Skin epidermis (tissue), 12 donors: Measurements from ENCODE around the gene FUZ.

Source experiments
- H3K27ac ChIP-seq, 21 experiments: fragments of 200-600 bp; sonication (generic) in 11 of 21; one replicate each; pipeline ENCODE4 v1.5.0; 2020; ENCODE audit warnings: mild to moderate bottlenecking in 3 of 21, inconsistent platforms in 2 of 21, moderate library complexity in 2 of 21
- H3K4me3 ChIP-seq, 7 experiments: fragments of 200-600 bp; sonication (generic) in 2 of 7; one replicate each; pipeline ENCODE4 v1.5.0; 2020; ENCODE audit warnings: inconsistent platforms in 2 of 7, mild to moderate bottlenecking in 2 of 7, moderate library complexity in 1 of 7

Gene FUZ, protein sequence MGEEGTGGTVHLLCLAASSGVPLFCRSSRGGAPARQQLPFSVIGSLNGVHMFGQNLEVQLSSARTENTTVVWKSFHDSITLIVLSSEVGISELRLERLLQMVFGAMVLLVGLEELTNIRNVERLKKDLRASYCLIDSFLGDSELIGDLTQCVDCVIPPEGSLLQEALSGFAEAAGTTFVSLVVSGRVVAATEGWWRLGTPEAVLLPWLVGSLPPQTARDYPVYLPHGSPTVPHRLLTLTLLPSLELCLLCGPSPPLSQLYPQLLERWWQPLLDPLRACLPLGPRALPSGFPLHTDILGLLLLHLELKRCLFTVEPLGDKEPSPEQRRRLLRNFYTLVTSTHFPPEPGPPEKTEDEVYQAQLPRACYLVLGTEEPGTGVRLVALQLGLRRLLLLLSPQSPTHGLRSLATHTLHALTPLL

DNA sequence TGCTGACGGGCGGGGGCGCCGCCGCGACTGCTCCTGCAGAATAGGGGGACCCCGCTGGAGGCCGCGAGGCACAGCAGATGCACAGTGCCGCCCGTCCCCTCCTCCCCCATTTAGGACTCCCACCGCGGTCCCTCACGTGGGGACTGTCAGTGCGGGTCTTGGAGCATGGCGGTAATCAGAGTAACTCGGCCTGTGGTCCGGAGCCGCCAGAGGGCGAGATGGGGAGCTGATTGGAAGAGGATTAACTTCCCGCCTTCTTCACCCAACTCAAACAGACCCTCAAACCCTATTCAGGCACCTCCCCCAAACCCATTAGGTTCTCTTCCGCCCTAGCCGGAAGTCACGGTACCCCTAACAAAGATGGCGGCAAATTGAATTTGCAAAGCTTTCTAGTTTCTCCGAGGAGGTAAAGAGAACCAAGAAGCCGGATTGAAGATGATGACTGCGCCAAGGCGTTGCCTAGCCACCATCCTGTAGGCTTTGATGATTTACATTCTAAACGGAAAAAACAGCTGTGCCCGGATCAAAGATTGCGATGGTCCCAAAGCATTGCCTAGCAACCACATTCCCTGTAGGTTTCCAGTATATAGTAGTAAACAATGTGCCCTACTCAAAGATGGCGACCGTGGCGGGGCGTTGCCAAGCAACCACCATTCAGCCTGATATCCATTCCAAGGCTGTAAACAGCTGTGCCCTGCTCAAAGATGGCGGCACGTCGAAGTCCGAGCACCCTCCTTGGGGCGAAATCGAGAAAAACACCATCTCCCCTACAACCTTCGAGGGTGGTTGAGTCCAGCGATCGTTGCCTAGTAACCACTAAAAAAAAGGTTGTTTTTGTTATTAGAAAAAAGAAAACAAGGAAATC is at the start of gene FUZ:
FUZ (minus strand) TSS at position 296 of the 865 bp plus-strand sequence; CDS start at position 110, 186 bp downstream.
- peak within 1 kb of the TSS in 20 of 21 experiments; percentile 73 to 95 (median 86) for H3K27ac ChIP-seq
- peak within 1 kb of the TSS; percentile 44 to 73 (median 59) for H3K4me3 ChIP-seq

DNA sequence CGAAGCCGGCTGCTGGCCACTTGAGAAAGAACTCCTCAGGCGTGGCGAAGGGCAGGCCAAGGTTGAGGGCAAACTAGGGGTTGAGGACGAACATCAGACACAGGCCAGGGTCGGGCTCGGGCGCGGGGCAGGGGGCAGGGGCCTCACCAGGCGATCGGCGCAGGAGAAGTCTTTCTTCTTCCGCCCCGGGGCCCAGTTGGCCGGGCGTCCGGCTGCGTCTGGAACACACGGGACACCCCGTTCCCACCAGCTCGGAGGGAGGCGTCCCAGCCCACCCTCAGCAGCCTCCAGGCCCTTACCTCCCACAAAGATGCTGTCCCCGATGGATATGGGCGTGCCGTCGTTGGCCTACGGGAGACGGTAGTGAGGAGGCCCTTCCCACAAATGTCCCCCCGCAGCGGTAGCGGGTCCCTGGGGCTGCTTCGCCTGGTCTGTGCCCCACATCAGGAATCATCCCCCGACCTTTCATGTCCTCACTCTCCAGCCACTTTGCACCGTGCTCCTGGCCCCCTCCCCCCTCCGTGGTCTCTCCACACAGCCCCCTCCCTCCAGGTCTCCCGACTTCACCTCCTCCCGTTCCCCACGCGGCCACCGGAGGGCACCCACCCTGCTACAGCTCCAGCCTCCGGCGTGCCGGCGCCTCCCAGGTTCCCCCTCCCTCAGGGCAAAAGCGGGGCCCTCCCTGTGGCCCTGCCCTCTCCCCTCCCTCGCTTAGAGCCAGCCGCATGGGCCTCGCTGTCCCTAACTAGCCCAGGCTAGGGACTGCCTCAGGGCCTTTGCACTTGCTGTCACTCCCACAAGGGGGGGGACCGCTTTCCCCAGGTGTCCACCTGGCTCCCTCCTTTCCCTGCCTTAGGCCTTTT is 49.5 kb upstream of the FUZ start:
- Histone ChIP-seq H3K4me3 (no peak overlapping the region), H3K27ac (no peak overlapping the region)

DNA sequence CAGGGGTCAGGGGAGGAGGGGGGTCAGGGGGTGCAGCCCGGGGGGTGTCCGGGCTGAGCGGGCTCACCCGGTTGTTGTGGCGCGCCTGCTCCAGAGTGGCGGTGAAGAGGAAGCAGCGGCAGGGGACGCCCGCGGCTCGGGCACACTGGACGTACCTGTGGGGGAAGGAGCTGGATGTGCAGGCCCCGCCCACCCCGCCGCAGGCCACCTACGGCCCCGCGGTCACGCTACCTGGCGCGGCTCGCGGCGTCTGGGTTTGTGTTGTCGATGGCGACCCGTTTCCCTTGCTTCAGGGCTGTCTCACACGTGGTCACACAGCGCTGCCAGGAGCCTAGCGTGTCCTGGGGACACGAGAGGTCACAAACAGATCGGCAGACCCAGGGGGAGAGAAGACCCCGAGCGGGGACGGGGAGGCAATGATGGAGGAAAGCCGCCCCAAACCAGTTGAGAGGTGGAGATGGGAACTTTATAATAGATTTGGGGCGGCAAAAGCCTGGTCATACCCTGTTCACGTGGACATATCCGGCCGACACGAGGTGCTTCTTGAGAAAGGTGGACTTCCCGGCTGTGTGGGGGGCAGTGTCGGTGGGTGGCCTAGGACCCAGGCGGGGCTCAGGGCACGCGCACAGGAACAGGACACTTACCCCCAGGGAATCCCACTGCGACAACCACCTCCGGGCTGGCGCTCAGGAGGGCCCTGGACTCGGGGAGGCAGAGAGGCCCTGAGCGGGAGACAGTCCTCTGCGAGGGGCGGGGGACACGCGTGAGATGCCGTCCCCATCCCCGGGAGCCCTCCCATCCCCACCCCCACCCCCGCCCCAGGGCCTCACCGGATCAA is 48.7 kb upstream of the FUZ start:
- H3K4me3 ChIP-seq = no peak overlapping the region
- peak overlapping the region in 3 of 21 experiments; percentile 6 to 31 (median 14) for H3K27ac ChIP-seq

DNA sequence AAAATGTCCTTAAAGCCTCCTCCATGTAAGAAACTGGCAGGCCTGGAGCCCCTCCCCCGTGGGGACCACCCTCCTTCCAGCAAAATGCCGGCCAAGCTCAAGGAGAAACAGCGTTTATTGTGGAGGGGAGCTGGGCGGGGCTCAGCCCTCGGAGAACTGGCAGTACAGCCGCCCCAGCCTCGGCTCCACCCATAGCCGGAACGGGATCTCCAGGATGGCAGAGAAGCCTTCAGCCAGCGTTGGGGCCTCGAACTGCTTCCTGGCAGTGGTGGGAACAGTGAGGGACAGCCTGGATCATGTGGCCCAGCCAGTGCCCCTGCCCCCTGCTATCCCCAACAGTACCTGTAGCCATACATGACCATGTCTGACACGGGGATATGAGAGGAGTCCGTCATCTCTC is 48.0 kb upstream of the FUZ start:
- Histone ChIP-seq H3K4me3 (no peak overlapping the region), H3K27ac (peak overlapping the region in 6 of 21 experiments; percentile 6 to 31 (median 17))

DNA sequence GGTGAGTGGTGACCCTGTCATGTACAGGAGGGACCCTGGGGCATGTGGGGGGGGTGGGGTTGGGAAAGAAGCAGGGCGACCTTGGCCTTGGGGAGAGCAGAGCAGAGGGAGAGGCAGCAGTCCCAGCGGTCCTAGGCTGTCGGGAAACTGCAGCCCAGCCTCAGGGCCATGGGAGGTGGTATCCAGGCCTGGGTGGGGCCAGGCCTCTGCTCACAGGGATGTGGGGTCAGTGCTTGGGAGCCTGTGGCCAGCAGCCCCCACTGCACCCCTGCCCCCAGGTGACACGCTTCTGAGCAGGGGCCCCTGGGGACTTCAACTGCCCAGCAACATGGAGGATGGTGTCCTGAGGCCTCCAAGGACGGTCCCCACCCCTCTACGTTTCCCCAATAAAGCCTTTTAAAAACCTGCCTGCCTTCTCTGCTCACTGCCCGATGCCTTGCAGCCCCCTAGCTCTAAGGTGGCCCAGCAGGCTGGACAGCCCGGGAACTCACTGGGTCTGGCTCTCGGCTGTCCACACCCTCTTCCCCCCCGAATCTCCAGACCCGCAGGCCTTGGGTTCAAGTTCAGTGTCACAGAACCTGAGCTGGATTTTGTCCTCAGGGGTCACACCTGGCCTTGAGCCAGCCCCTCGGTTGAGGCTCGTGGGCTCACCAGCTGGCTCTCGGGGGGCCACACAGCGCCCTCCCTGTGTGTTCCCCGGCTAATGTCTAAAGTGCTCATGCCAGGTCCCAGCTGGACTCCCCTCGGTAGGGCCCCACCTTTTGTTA is 47.4 kb upstream of the FUZ start:
- Histone ChIP-seq H3K27ac (peak overlapping the region in 7 of 21 experiments; percentile 6 to 32 (median 20)), H3K4me3 (no peak overlapping the region)

DNA sequence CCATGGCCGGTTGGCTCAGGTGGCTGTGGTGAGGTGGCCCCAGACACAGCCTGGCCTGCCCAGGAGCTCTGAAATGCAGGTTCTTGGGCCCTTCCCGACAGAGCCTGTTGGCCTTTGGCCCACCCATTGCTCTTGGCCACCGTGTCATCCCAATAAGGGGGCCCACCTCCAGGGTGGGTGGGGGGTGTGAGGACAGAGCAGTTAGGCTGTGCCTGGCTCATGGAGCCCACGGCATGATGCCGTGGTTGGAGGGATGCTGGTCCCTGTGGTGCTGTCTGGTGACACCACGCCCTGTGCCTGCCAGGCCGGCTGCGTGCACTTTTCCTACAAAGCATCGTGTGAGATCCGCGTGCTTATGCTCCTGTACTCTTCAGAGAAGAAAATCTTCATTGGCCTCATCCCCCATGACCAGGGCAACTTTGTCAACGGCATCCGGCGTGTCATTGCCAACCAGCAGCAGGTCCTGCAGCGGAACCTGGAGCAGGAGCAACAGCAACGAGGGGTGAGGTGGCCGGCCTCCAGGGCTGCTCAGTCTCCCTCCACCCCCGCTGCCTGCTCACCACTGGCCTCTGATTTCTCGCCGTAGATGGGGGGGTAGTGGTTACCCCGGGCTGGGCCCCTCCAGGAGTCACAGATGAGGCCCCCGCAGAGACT is 46.7 kb upstream of the FUZ start:
- Histone ChIP-seq H3K27ac (peak overlapping the region in 1 of 21 experiments; percentile 32), H3K4me3 (no peak overlapping the region)

DNA sequence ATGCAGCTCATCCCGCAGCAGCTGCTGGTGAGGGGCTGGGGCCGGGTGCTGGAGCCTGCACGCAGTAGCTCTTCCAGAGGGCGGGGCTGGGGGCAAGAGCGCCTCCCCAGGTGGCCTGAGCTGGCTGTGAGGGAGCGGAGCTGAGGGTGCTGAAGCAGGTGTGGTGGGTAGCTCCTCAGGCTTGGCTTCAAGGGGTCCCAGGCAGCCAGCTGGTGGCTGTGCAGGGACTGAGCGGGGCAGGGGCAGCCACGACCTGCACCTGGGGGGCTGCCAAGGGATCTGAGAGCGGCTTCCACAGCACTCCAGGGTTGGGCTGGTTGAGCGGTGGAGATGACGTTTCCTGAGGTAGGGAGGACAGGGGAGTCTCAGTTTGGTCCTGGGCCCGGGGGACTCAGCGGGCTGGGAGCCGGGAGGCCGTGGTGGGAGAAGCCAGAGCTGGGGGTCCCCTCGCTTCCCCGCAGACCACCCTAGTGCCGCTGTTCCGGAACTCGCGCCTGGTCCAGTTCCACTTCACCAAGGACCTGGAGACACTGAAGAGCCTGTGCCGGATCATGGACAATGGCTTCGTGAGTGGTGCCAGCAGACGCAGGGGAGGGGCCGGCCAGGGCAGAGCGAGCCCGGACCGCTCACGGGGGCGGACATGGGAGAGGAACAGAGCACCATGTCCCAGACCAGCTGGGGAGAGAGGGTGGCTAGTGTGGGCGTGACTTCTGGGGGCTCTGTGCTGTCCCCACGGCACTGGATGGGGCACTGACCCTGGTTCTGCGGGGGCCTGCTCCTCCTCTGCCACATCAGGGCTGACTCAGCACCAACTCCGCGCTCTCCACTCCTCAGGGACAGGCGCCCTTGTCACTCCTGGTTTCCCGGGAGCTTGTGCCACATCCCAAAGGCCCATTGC is 45.2 kb upstream of the FUZ start:
- Histone ChIP-seq H3K4me3 (no peak overlapping the region), H3K27ac (no peak overlapping the region)

DNA sequence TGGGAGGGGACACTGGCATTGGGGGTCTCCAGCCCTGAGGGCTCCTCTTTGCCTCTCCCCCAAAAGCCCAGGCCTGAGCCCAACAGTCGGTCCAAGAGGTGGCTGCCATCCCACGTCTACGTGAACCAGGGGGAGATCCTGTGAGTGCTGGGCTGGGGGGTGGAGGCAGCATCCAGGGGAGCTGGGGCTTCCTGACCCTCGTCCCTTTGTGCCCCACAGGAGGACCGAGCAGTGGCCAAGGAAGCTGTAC is 44.7 kb upstream of the FUZ start:
- Histone ChIP-seq H3K4me3 (no peak overlapping the region), H3K27ac (no peak overlapping the region)

DNA sequence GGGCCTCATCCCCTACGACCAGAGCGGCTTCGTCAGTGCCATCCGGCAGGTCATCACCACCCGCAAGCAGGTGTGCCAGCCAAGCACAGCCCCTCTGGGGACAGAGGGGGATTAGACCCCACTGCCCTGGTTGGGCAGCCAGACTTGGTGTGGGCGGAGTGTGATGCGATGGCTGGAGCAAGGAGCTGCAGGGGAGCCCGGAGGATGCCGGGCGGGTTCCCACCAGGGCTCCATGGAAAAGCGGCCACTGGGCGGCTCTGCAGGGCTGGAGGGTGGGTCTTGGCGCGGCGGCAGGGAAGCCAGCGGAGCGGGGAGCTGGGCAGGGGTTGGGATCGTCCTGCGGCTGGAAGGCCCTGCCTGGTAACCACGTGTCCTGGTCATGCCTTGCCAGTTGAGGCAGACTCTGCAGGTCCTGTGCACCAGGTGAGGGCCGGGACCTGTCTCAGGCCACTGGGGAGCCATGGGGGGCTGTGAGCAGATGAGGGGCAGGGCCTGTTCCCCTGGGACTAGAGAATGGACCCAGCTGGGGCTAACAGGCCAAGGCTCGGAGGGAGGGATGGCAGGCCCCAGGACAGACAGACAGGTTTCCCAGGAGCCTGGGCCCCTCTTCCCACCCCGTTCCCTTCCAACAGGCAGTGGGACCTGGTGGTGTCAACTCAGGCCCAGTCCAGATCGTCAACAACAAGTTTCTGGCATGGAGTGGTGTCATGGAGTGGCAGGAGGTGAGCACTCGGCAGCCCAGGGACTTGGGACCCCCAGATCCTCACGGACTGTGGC is 44.2 kb upstream of the FUZ start:
- H3K27ac ChIP-seq = no peak overlapping the region
- H3K4me3 ChIP-seq = no peak overlapping the region

DNA sequence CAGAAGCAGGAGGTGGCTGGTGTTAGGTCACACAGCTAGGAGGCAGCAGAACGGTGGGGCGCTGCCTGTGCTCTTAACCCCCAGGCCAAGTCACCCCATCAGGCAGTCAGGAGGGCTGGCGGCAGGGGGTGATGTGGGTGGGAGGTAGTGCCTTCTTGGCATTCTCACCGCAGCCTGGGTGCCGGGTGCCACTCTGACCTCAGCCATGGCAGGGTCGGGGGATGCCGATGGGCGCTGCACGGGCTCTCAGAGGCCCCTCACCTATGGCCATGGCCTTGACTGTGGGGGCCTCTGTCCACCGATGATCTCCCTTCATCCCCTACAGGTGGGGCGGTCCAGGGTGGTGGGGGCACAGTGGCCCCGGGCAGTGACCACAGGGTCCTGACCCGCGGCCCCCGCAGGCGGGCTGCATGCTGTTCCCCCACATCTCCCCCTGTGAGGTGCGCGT is 43.5 kb upstream of the FUZ start:
- H3K4me3 ChIP-seq = no peak overlapping the region
- H3K27ac ChIP-seq = no peak overlapping the region

DNA sequence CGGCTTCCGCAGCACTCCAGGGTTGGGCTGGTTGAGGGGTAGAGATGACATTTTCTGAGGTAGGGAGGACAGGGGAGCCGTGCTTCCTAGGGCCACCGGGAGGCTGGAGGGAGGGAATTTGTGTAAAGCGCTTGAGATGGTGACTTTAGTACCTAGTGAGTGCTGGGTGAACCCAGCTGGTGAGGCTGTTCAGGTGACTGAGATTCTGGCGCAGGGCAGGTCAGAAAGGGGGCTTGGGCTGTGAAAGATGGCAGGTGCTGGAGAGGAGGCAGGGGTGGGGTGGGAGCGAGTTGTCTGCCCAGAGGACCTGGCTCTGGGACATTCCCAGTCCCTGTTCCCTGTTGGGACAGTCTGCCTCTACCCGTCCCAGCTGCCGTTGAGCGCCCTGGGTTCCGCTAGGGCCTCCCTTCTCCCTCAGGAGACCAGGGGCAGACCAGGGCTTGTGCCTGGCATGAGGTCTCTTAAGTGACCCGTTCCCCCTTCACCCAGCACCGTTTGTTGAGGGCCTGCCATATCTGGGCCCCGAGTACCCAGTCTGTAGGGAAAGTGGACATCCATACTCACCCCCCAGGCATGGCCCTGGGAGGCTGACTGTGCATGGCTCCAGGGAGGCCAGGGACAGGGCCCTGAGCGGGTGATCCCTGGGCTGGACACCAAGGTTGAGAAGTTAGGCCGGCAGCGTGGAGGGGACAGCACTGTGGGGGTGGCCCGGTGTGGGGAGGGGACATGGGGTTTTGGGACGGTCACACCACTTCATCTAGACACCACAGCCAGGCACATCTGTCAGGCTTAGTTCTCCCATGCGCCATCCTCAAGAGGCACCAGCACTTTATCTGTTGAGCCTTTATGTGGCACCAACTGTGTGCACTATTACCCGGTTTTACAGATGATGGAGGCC is 42.8 kb upstream of the FUZ start:
- no peak overlapping the region for H3K4me3 ChIP-seq
- no peak overlapping the region for H3K27ac ChIP-seq

DNA sequence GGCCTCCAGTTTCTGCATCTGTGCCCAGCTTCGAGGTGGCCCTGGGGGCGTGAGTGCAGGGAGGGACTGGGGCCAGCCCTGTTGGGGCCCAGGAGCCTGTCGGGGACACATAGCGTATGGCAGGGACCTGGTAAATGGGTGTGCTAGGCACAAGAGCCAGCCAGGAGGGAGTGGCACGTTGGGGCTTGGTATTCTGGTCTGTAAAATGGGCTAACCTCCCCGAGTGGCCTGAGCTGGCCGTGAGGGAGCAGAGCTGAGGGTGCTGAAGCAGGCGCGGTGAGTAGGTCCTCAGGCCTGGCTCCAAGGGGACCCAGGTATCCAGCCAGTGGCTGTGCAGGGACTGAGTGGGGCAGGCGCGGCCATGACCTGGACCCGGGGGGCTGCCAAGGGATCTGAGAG is 42.2 kb upstream of the FUZ start:
- Histone ChIP-seq H3K27ac (peak overlapping the region in 1 of 21 experiments; percentile 49), H3K4me3 (no peak overlapping the region)

DNA sequence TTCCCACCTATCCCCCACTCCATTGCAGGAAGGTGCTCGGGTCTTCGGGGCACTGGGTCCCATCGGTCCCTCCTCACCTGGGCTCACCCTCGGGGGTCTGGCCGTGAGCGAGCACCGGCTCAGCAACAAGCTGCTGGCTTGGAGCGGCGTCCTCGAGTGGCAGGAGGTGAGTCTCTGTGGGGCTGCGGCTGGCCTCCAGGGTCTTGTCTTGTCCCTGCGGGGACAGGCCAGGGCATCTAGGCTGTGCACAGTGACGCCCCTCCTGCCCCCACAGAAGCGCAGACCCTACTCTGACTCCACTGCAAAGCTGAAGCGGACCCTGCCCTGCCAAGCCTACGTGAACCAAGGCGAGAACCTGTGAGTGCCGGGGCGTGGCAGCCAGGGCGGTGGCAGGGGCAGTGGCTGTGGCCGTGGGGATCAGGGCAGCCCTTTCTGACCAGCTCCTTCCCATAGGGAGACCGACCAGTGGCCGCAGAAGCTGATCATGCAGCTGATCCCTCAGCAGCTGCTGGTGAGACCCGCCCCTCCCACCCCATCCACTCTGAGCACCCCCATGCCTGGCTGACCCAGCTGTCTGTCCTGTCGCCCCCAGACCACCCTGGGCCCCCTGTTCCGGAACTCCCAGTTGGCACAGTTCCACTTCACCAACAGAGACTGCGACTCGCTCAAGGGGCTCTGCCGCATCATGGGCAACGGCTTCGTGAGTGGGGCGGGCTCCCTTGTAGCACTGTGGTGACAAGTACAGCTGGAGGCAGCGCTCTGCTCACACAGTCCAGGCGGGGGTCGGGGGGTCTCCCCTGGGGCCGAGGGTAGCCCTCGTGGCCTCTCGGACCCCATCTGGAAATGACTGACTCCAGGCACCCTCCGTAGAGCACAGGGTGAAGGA is 41.5 kb upstream of the FUZ start:
- H3K27ac ChIP-seq = peak overlapping the region in 1 of 21 experiments; percentile 49
- no peak overlapping the region for H3K4me3 ChIP-seq

DNA sequence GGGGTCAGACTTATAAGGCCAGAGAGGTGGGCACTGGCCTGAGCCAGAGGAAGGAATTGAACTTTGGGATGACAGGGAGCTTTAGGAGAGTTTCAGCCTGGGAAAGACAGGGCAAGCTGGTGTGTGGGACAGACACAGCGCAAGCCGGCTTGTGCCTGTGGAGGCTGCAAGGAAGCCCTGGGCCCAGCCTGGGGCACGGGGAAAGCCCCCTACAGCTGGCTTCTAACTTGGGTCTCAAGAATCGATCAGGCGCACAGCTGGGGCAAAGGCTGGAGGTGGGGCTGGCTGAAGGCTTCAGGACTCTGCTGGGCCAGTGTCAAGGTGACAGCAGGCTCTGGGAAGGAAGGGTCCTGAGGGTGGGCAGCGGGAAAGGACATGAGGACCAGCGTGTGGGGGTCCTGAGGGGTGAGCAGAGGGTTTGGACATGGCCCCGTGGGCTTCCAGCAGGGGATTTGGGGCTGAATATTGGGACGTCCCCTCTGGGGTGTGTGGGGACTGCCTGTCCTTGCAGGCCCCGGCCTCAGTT is 40.8 kb upstream of the FUZ start:
- H3K27ac ChIP-seq = peak overlapping the region in 1 of 21 experiments; percentile 6
- H3K4me3 ChIP-seq = no peak overlapping the region
